ENCODE measurements around the gene CAMSAP1. TPM values are rescaled to one million over a fixed set of nuclear protein-coding genes. Genes with fewer than 3 reads are reported as not detected.

The CAMSAP1 gene
- total and polyA plus RNA-seq, 10 of the 15 experiments (the other 5 are each of a cell fraction or from before 2014, with no cell fraction given): 1.4 to 24.7 (median 8.0) TPM

DNA sequence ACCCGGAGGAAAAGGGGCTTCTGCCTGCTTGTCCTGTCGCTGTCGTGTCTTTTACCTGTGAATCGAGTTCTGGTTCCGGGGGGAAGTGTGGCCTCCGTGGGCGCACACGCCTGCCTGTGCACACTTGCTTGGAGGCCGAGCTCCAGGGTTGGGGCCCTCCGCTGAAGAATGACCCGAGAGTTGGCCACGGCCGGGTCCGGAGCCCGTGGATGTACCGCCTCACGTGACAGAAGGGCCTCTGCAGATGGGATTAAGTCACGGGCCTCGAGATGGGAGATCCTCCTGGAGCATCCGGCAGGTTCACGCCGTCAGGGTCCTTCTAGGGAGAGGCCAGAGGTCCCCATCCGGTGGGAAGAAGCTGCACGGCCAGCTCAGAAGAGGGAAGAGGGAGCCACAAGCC lies 124.4 kb downstream of the CAMSAP1 start:
- TF ChIP-seq IKZF1 (conservative IDR thresholded peaks at IDR 0.05) (no peak), CREB1 (IDR thresholded peaks at IDR 0.05; ENCODE audit: low read depth) (no peak), EZH2 (IDR thresholded peaks at IDR 0.05; ENCODE audit: borderline replicate concordance, control insufficient read depth, low read depth, low read length) (no peak), CBX5 (IDR thresholded peaks at IDR 0.05; ENCODE audit: low read depth) (no peak), YBX1 (IDR thresholded peaks at IDR 0.05) (no peak), FOXM1 (IDR thresholded peaks at IDR 0.05; ENCODE audit: low read depth, low read length) (no peak), NR2C1 (IDR thresholded peaks at IDR 0.05) (no peak), ESRRA (IDR thresholded peaks at IDR 0.05; ENCODE audit: low read length) (no peak), SP1 (IDR thresholded peaks at IDR 0.05; ENCODE audit: low read depth, low read length) (no peak), POLR2A (IDR thresholded peaks at IDR 0.05; ENCODE audit: low read depth, low read length) (no peak), BCL3 (IDR thresholded peaks at IDR 0.05; ENCODE audit: borderline replicate concordance, insufficient read depth, low read depth, low read length, poor library complexity, severe bottlenecking) (no peak)
- no peak for FAIRE-seq
- intact Hi-C loops (cut with micrococcal nuclease; ENCODE audit: unreplicated experiment) (no loop called here), in situ Hi-C loops (cut with MboI) (no loop called here)
- Histone ChIP-seq H3K9me3 (replicated peaks; ENCODE audit: control insufficient read depth, insufficient read depth, low read length) (no peaks in the 10 kb centered on the region), H2AFZ (ENCODE audit: control insufficient read depth, low read depth, low read length) (no peak overlapping the region), H3K36me3 (ENCODE audit: control insufficient read depth in 2 of 2, insufficient read depth in 2 of 2, low read length in 1 of 2) (no peaks in the 10 kb centered on the region), H4K20me1 (ENCODE audit: control insufficient read depth, insufficient read depth) (no peaks in the 10 kb centered on the region), H3K4me3 (no peak overlapping the region), H3K79me2 (ENCODE audit: control insufficient read depth, insufficient read depth, low read length) (no peaks in the 10 kb centered on the region), H3K27ac (ENCODE audit: control insufficient read depth, insufficient read depth) (no peak overlapping the region), H3K4me1 (ENCODE audit: control insufficient read depth, insufficient read depth, low read length) (no peaks in the 10 kb centered on the region), H3K27me3 (replicated peaks in 1 of 2; ENCODE audit: control insufficient read depth in 2 of 2, insufficient read depth in 2 of 2, low read length in 1 of 2) (no peaks in the 10 kb centered on the region), H3K4me2 (ENCODE audit: control insufficient read depth, insufficient read depth) (no peak overlapping the region), H3K9ac (ENCODE audit: control insufficient read depth, insufficient read depth, low read length) (no peak overlapping the region)
- CTCF ChIA-PET: no interaction called here
- RAD21 ChIA-PET (ENCODE audit: unreplicated experiment): no interaction called here
- 45% methylated on average over 24 of the region's 24 CpGs for WGBS (ENCODE audit: insufficient coverage, insufficient replicate concordance, low lambda C conversion rate, missing lambda C conversion rate)
- POLR2A ChIA-PET: no interaction called here
- no peak for ATAC-seq
- SMC1A ChIA-PET (ENCODE audit: uncharacterized antibody, unreplicated experiment): no interaction called here
- no TSS peak for BruUV-seq (replicated peaks)
- DNase-seq (ENCODE audit: low read depth, low spot score): no peak
